ENCODE results near the gene SCTR.
"Not testable (repeated sequence)": the region's sequence is repeated elsewhere in the genome, so short reads cannot be mapped to it uniquely, and the experiment has no call there.

SCTR gene

DNA sequence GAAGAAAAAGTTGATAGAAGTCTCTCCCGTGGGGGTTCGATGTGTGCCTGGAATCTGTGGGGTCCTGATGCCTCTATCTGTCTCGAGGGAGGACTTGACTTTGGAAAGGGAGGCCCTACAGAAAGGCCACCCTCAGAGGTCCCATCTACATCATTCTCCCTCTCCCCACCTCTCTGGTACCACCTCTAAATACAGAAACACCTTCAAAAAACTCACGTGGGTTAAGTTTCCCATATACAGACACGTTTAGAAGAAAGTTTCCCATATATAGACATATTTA lies 97.9 kb downstream of the SCTR start:
- DNase-seq: no peak

DNA sequence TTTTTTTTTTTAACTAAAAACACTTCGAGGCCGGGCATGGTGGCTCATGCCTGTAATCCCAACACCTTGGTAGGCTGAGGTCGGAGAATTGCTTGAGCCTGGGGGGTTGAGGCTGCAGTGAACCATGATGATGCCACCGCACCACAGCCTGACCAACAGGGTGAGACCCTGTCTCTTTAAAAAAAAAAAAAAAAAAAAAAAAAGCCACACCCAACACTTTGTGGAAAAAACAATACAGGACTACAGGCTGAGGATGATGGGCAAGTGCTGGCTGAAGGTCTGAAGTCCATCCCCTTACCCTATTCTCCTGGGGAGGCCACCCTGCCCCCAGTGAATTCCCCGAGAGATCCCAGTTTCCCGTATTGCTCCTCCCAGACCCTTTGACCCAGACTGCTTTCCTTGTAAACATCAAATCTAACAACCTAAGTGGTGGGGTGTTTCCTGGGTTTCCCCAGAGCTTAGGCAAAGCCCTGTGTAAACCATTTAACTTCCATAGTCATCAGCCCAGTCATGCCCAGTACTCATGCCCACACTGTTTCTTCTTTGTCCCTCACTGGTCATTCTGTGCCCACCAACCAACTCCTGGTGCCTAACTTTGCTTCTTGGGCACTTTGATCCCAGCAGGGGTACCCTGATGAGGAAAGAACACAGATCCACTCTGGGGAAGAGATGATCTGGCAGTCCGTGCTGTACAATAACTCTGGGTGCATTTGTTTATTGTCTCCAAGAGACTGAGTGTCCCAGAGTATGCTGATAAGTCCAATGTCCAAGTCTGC lies 98.5 kb downstream of the SCTR start:
- DNase-seq: no peak

DNA sequence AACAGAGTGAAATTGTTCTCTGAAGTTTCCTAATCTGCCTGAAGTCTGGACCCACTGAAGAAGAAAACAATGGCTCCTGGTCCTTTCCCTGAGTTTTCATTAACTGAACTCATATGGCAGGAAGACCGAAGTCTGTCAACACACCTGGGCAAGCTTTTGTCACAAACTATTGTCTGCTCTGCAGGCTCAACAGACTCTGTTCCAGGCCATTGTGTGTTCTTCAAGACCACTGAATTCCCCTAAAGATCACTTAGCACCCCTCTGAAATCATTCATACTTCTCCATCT lies 99.2 kb downstream of the SCTR start:
- no peak for DNase-seq

DNA sequence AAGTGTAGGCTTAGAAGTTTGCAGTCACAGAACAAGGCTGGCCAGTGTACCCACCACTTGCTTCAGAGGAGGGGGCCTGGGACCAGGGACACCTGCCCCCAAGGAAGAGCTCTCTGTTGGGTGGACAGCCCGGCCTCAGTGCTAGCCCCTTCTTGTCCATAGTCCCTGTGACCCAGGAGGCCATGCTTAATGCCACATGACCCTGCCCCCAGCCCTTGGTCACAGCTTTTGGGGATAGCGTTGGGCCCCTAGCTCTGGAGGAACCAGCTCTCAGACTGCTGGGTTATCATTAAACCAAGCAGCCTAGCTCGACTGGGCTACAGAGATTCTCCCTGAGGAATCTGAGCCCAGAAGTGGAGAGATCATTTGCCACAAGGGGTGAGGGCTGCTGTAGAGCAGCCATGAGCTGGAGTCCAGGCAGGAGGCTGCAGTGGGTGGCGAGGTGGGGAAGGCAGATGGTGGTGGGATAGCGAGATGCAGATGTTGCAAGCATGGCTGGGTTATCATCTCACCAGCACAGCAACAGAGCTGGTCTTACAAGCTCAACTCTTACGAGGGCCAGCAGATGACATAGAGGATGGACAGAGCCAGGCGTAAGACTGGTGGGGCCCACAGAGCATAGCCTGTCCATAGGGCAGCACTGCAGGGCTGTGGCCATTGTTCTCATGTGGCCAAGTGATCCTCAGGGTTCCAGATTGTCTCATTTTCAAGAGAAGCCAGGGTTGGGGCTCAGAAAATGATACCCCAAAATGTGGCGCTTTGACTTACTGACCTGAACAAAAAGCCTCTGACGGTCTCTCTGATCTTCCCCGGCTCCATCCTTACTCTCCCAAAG lies 99.8 kb downstream of the SCTR start:
- DNase-seq: no peak

DNA sequence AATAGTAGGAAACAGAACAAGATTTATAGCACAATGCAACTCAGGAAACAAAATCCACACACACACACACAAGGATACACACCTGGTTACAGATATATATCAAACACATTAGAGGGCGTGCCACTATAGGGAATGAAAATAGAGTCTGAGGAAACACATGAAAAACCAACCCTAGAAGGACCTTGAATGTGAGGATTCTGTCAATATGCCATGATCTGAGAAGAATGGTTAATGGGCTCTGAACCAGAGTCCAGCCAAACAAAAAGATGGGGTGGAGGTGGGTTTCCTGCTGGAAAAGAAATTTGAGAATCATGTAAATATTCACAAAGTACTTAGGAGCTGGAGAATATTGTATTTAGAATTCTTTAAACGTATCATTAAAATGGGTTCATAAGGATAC lies 100.5 kb downstream of the SCTR start:
- no peak for DNase-seq

DNA sequence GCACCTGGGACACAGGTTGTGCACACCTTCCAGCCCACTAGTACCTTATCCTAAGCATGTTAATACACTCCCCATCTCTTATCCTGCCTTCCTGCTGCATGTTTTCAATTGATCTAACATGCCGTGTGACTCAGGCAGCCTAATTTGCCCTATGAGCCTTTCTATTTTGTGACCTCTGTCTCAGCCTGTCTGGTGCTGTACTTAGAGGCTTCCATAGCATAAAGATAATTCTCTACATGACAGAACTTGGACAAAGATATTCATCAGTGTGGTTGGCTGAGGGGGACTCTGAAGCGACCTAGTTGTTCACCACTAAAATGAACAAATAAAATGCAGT lies 101.2 kb downstream of the SCTR start:
- no peak for DNase-seq

DNA sequence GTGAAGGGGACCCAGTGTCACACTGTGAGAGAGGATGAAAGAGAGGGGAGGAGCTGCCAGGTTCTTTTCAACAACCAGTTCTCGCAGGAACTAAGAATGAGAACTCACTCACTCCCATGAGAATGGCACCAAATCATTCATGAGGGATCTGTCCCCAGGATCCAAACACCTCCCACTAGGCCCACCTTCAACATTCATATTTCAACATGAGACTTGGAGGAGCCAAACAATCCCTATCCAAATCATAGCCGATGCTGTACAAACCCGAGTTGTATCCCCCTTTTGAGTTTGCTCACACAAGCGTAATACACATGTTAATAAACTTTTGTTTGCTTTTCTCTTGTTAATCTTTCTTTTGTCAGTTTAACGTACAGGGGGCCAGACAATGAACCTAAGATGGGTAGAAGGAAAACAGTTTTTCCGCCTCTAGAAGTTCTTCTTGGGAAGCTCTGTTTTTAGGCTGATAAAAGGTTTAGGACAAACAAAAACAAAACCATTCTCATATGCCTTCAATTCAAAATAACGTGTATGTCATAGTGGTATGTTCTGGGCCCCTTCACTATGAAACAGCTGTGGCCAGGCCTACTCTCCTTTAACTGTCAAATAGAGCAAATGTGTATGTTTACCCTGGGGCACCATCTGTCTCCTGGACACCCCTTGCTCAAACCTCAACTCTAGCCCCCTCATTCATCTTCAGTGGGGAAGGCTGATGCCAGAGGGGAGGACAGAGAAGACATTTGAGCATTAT lies 101.7 kb downstream of the SCTR start:
- no peak for DNase-seq

DNA sequence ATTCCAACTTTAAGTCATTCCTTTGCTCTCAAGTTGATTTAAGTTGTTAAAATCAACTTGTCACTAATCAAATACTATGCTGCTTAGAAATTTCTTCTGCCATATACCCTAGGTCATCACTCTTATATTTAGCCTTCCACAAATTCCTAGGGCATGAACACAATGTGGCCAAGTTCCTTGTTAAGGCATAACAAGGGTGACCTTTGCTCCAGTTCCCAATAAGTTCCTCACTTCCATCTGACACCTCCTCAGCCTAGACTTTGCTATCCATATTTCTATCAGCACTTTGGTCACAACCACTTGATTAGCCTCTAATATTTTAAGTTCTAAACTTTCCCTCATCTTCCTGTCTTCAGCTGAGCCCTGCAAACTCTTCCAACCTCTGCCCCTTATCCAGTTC lies 102.5 kb downstream of the SCTR start:
- no peak for DNase-seq

DNA sequence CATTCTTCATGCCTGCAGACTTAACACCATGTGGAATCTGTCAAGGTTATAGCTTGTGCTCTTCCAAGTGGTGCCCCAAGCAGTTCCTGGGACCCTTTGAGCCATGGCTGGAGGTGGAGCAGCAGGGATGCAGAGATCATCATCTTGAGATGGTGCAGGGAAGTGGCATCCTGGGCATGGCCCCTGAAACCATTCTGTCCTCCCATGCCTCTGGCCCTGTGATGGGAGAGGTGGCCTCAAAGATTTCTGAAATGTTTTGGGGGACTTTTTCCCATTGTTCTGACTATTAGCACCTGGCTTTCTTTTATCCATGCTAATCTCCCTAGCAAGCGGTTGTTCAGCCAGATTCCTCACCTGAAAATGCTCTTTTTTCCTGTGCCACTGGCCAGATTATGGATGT lies 103.0 kb downstream of the SCTR start:
- no peak for DNase-seq

DNA sequence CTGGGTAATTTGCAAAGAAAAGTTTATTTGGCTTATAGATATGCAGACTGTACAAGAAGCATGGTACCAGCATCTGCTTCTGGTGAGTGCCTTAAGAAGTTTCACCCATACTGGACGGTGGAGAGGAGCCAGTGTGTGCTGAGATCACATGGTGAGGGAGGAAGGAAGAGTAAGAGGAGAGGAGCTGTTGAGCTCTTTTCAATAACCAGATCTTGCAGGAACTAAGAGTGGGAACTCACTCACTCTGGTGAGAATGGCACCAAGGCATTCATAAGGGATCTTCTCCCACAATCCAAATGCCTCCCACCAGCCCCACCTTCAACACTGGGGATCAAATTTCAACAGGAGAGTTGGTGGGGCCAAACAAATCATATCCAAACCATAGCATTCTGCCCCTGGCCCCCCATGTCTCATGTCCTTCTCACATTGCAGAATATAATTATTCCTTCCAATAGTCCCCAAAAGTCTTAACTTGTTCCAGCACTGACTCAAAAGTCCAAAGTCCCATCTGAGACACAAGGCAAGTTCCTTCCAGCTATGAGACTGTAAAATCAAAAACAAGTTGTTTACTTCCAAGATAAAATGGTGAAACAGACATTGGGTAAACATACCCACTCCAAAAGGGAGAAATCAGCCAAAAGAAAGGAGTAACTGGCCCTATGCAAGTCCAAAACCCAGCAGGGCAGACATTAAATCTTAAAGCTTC lies 104.3 kb downstream of the SCTR start:
- no peak for DNase-seq

DNA sequence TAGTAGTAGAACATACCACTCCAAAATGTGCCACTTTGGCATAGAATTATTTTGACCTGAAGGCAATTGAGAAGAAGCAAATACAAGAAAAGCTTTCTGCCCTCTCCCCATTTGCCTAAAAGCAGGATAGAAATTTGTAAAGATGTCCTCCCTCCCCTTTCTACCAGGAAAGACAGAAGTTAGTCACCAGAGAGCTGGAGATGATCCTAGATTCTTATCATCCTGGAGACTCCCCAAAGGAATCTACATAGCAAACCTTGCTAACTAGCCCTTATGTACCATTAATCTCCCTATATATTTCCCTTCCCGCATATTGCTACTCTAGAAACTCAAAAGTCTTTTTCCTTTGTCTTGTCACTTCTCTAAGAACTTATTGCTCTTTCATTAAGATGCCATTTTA lies 105.2 kb downstream of the SCTR start:
- DNase-seq: peak; percentile 31

DNA sequence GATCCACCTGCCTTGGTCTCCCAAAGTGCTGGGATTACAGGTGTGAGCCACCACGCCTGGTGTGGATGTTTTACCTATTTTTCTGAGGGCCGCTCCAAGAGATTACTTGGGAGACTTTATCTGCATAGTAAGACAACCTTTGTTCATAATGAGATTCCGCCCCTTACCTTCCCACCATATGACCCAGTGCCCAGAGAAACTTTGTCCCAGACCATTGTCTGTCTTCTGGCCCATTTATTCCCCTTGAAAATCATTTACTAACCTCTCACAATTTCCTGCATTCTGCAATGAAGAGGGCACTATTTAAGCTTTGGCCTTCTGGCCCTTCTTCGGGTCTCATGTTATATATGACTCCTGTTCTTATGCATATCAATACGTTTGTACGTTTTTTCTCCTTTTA lies 106.4 kb downstream of the SCTR start:
- no peak for DNase-seq

DNA sequence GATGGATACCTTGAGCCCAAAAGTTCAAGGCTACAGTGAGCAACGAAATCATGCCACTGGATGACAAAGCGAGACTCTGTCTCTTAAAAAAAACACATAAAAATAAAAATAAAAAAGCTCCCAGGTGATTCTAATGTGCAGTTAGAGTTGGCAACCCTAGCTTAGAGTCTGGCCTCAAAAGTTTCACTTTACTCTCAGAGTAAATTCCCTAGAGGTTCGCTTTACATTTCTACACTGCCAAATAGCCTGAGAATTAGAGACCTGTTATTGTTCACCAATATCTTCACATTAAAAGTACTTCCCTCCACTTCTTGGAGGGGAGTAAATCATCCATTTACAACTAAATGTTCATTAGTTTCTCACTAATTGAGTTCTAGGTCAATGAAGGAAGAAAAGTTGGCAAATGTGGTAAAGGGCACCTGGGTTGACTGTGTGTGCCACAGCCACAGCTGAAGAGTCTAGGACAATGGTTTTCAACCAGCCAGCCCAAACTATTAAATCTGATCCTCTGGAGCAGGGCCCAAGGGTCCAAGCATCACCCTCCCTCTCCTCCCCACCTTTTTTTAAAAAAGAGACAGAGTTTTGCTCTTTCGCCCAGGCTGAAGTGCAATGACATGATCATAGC lies 107.9 kb downstream of the SCTR start:
- no peak for DNase-seq

DNA sequence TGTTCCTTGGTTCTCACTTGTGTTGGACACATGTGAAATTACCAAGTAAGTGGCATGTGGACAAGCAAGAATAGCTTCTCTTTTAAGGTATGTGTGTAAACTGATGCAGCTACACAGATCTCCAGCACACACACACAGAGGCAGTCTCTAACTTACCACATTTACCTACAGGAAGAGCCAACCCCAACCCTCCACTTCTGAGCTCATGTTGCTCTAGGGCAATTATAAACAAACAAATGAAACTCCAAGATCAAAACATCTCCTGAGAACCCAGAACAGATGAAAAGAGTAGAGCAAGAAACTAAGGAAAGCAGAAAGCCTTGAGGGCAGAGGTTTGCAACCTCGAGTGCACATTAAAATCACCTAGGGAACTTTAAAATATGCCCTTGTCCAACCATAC lies 108.7 kb downstream of the SCTR start:
- DNase-seq: no peak

DNA sequence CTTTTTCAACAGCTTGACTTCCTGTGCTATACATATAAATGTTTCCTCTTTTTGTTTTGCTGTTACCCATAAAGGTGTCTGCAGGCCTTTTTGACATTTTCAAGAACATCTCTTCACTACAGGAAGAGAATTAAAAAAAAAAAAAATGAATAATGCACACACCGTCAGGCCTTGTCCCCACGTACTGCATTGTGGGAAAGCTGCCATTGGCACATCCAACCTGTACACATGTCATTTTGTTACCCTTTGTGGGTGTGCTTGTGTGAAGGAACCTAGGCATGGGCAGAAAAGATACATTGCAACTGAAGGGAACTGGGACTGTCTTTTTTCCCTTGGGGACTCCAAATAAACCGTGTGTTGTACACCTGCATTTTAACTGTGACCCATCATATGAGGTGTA lies 109.4 kb downstream of the SCTR start:
- DNase-seq: no peak

DNA sequence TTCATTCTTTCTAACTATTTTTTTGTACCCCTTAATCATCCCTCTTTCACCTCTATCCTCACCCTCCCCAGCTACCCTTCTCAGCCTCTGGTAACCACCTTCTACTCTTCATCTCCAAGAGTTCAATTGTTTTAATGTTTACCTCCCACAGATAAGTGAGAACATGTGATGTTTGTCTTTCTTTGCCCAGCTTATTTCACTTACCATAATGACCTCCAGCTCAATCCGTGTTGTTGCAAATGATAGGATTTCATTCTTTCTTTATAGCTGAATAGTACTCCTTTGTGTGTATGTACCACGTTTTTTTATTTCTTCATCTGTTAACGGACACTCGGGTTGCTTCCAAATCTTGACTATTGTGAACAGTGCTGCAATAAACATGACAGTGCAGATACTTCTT lies 114.8 kb downstream of the SCTR start:
- DNase-seq: no peak

DNA sequence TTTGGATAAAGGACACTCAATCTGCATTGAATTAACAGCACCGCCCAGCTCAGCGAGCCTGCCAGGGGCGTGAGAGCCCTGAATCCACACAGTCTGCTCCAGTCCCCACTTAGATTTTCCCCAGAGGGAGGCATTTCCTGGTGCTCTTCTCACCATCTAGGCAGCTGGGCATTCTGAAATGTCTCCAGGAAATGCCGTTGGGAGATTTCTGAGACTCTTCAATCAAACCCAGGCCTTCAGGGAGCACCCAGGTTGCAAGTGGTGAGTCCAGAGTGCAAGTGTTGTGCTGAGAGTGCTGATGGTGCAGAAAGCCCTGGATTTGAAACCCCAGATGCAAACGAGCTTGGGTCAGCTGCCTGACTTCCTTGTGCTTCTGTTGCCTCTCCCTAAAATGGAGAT lies 116.1 kb downstream of the SCTR start:
- no peak for DNase-seq

DNA sequence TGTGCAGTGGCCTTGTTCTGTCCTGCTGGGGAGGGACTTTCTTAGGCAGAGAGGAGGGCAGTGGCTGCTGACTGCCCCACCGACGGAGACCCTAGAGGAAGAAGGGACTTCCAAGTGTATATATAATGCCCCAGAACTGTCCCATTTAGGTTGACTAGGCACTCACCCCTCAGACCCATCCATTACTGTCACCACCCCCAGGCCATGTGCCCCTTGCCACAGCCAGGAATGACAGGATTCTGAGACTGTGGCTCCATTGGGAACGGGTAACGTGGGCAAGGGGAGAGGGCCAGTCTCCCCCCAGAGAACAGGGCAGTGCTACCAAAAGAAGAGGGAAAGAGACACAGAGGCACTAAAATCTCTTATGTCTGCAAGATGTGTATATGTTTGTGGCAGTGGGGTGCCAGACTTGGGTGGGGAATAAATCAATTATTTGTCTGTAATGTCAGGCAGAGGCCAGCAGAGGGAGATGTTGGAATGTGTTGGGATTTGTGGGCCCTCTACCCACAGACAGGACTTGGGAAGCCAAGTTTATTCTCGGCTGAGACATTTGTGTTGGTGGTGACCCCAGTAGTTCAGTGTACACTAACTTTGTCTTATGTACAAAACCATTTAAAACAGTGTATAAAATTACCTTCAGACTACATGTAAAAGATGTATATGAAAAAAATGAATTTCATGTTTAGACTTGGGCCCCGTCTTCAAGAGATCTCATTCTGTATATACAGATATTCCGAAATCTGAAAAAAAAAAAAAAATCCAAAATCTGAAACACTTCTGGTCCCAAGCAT lies 116.7 kb downstream of the SCTR start:
- peak; percentile 48 for DNase-seq

DNA sequence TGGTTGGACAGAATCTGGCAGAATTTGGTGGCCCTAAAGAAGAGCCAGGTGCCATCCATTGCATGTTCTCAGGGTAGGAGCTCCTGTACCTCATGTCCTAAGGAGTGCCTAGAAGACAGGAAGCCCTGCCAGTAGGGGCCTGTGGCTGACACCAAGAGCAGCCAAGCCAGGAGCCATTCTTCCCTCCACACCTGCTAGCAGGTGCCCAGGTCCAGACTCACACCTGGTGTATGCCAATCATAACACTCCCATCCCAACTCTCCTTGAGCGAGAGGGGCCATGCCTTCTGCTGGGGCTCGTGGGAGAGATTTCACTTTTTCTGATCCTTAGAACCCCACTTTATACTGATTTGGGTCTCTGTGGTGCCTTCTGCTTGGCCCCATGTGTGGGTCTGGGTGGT lies 119.1 kb downstream of the SCTR start:
- no peak for DNase-seq

DNA sequence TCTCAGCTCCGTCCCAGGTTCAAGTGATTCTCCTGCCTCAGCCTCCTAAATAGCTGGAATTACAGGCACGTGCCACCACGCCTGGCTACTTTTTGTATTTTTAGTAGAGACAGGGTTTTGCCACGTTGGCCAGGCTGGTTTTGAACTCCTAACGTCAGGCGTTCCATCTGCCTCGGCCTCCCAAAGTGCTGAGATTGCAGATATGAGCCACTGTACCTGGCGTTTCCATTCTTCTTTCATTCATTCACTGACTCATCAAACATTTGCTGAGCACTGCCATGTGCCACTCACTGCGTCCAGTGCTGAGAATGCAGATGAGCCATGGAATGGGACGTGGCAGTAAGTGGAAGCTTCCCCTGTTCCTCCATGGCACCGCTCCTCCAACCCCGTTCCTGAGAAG lies 120.7 kb downstream of the SCTR start:
- DNase-seq: not testable (repeated sequence)

DNA sequence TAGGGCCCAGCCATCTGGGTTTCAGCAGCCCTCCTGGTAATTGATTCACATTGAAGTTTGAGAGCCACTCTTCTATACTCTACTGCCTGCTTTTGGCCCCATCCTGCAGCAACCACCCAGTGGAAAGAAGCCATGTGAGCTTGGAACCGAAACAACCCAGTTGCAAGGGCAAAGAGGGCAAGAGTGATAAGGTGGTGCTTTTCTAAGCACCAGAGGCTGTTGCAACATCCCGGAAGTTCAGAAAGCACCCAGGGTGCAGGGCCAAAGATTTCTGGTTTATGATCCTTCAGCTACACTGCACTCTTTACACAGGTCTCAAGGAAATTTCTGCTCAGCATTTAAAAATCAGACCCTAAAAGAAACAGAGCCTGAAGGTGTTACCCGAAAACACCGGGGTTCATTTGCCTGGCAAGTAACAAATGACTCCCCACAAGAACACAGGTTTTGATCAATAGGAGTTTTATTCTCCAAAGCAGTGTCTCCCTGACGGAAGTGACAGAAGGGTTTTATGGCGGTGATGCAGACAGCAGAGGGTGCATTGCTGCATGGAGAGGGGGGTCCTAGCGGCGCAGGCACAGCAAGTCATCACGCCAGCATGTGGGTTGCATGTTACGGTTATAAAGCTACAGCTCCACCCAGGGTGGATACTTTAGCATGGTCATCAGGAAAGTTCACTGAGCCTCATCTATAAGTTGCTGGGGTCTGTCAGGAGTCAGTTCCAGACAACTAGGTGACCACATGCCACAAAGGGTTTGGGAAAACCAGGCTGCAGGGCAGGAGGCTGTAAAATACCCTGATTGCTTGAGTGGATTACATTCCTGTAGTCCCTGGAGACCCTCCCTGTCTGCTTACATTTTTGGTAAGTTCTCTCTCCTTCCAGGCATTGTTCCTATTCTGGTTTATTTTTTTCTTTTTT lies 121.4 kb downstream of the SCTR start:
- no peak for DNase-seq
